Neural progenitor cell (in vitro differentiated cells): ENCODE measurements around the gene MARCHF4.
"Not testable (repeated sequence)": the region's sequence is repeated elsewhere in the genome, so short reads cannot be mapped to it uniquely, and the experiment has no call there.

Source experiments
- CTCF ChIP-seq: fragments of 200-600 bp; sonication (generic); IDR thresholded peaks from 2 replicates; pipeline ENCODE4 v1.5.1; 2017; ENCODE audit warnings: antibody characterized with exemption, mild to moderate bottlenecking
- EZH2 ChIP-seq: fragments of 200-600 bp; sonication (generic); IDR thresholded peaks from 2 replicates; pipeline ENCODE4 v1.6.1; 2017; ENCODE audit warnings: antibody characterized with exemption, mild to moderate bottlenecking, moderate library complexity
- EZH2phosphoT487 ChIP-seq: fragments of 200-600 bp; sonication (generic); IDR thresholded peaks from 2 replicates; pipeline ENCODE4 v1.6.1; 2017; ENCODE audit warnings: antibody characterized with exemption

- not testable (repeated sequence) for TF ChIP-seq CTCF, EZH2phosphoT487, EZH2
Observed at GRCh38 chr2:216384409-216384808, 12.1 kb upstream of the MARCHF4 start.
